A549 (cell line): ENCODE data around the gene POLDIP3.

Experiments used
- BHLHE40 ChIP-seq: IDR thresholded peaks from 2 replicates; pipeline ENCODE4 v1.6.1; 2012; ENCODE audit warnings: low read depth, low read length, inconsistent platforms
- JUN ChIP-seq, 2 experiments: fragments of >200 bp; sonication (Bioruptor Twin); formaldehyde crosslinking; IDR thresholded peaks; 2 replicates in 1 of 2; 3 replicates in 1 of 2; pipeline ENCODE4 v1.6.1; 2016 to 2017
- MAFK ChIP-seq: fragments of 450-650 bp; IDR thresholded peaks from 2 replicates; pipeline ENCODE4 v1.6.1; 2014; ENCODE audit not compliant: partially characterized antibody
- POLR2A ChIP-seq: IDR thresholded peaks from 2 replicates; pipeline ENCODE4 v1.6.1; 2012; ENCODE audit warnings: mild to moderate bottlenecking, low read length
- RAD21 ChIP-seq, 2 experiments: fragments of >200 bp in 1 of 2; sonication (Bioruptor Twin) in 1 of 2; formaldehyde crosslinking in 1 of 2; IDR thresholded peaks in 1 of 2; conservative IDR thresholded peaks in 1 of 2; 2 replicates in 1 of 2; 3 replicates in 1 of 2; pipeline ENCODE4 v1.6.1; 2012 to 2018; ENCODE audit warnings: inconsistent platforms in 1 of 2
- RARB ChIP-seq: fragments of 250-450 bp; sonication (Bioruptor Pico); IDR thresholded peaks from 2 replicates; pipeline ENCODE4 v1.8.0; 2021; ENCODE audit warnings: mild to moderate bottlenecking, moderate library complexity
- SMC3 ChIP-seq: fragments of >200 bp; sonication (Bioruptor Twin); formaldehyde crosslinking; IDR thresholded peaks from 3 replicates; pipeline ENCODE4 v1.6.1; 2018; ENCODE audit warnings: inconsistent platforms
- TF ChIP-seq, protein P1 (sequence below): fragments of >200 bp; sonication (Bioruptor Twin); formaldehyde crosslinking; IDR thresholded peaks from 3 replicates; pipeline ENCODE4 v1.5.1; 2016
- TF ChIP-seq, protein P2 (sequence below): fragments of 450-650 bp; IDR thresholded peaks from 2 replicates; pipeline ENCODE4 v1.6.1; 2014; ENCODE audit warnings: antibody characterized with exemption
- TF ChIP-seq, protein P3 (sequence below): IDR thresholded peaks from 2 replicates; pipeline ENCODE4 v1.6.1; 2012

DNA sequence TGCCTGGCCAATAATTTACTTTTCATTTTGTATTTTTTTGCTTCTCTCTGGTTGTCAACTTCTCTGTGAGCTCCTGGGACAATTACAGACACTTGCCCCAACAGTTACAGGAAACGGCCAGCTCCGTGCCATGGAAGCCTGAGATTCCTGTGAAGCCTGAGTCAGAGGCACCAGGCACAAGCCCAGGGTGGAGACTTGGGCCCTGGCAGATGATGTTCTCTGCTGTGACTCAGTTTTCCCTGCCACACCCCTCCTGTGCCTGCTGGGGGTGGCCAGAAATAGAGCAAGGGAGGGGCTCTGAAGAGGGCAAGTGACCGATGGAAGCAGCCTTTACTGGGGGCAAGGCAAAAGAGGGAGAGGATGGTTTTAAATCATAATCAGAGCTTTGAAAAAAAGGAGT, 20.8 kb upstream of the POLDIP3 start:
- TF ChIP-seq, protein P1, sequence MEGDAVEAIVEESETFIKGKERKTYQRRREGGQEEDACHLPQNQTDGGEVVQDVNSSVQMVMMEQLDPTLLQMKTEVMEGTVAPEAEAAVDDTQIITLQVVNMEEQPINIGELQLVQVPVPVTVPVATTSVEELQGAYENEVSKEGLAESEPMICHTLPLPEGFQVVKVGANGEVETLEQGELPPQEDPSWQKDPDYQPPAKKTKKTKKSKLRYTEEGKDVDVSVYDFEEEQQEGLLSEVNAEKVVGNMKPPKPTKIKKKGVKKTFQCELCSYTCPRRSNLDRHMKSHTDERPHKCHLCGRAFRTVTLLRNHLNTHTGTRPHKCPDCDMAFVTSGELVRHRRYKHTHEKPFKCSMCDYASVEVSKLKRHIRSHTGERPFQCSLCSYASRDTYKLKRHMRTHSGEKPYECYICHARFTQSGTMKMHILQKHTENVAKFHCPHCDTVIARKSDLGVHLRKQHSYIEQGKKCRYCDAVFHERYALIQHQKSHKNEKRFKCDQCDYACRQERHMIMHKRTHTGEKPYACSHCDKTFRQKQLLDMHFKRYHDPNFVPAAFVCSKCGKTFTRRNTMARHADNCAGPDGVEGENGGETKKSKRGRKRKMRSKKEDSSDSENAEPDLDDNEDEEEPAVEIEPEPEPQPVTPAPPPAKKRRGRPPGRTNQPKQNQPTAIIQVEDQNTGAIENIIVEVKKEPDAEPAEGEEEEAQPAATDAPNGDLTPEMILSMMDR: no peak
- TF ChIP-seq SMC3 (no peak), BHLHE40 (no peak), JUN (IDR thresholded peaks at IDR 0.05) (no peak), RAD21 (conservative IDR thresholded peaks at IDR 0.05 in 1 of 2, IDR thresholded peaks at IDR 0.05 in 1 of 2) (no peak), POLR2A (no peak), RARB (no peak), MAFK (no peak)
- TF ChIP-seq, protein P2, sequence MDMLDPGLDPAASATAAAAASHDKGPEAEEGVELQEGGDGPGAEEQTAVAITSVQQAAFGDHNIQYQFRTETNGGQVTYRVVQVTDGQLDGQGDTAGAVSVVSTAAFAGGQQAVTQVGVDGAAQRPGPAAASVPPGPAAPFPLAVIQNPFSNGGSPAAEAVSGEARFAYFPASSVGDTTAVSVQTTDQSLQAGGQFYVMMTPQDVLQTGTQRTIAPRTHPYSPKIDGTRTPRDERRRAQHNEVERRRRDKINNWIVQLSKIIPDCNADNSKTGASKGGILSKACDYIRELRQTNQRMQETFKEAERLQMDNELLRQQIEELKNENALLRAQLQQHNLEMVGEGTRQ: no peak
- TF ChIP-seq, protein P3, sequence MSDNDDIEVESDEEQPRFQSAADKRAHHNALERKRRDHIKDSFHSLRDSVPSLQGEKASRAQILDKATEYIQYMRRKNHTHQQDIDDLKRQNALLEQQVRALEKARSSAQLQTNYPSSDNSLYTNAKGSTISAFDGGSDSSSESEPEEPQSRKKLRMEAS: no peak
